SK-N-MC (cell line): Measurements from ENCODE around the gene PRC1.

Experiments
- EZH2 ChIP-seq: fragments of 200-600 bp; sonication (generic); IDR thresholded peaks from one replicate; pipeline ENCODE4 v1.6.1; 2017; ENCODE audit warnings: antibody characterized with exemption
- POLR2AphosphoS5 ChIP-seq: IDR thresholded peaks from 2 replicates; pipeline ENCODE4 v1.6.1; 2012; ENCODE audit warnings: mild to moderate bottlenecking, low read depth, low read length, borderline replicate concordance

DNA sequence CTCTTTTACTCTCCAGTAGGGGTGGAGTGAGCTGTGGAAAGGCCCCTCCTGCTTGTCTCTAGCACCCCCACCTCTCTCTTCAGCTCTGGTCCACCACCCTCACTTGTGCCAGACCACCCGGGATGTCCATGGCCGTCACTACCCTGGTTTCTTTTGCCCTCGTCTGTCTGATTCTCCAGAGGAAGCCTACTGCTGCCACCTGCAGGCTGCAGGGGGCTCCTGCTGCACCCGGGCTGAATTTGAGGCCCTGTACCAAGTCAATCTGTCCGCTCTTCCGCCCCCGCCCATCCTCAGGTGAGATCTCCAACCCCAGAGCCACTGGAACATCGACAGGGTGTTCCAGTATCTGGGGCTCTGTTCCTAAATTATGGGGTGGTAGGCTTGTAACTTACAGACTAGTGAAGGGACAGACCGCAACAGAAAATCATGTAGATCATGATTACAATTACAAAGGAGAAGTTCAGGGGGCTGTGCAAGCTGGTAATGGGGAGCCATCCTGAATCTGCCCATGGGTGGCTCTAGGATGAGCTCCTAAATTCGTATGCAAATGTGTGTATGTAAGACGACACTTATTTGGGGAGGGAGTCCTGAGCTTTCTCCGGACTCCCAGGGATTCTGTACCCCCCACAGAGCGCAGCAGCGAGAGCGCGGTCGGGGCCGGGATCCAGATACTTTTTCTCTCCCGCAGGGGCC lies 59.9 kb downstream of the PRC1 start:
- TF ChIP-seq POLR2AphosphoS5: no peak
- TF ChIP-seq EZH2: no peak
